ENCODE measurements around the gene WDSUB1. TPM values are rescaled to one million over a fixed set of nuclear protein-coding genes. Genes with fewer than 3 reads are reported as not detected.

WDSUB1 gene
- total and polyA plus RNA-seq, 2 of the 4 experiments (the other 2 are of a cell fraction) = 4.8 to 5.2 TPM

DNA sequence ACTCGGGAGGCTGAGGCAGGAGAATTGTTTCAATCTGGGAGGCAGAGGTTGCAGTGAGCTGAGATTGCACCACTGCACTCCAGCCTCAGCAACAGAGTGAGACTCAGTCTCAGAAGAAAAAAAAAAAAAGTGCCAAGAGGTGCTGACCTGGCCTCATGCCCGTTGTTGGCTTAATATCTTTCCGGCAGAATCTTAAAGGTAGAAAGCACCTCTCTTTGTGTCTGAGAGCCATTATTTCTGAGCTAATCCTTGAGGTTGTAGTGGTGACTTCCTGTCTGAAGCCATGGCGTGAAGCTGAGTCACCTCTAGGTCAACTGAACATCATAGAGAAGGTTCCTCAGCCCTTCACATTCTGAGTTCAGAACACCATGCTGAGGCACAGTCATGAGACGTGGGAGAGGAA lies 60.4 kb downstream of the WDSUB1 start:
- TF ChIP-seq, protein P1, sequence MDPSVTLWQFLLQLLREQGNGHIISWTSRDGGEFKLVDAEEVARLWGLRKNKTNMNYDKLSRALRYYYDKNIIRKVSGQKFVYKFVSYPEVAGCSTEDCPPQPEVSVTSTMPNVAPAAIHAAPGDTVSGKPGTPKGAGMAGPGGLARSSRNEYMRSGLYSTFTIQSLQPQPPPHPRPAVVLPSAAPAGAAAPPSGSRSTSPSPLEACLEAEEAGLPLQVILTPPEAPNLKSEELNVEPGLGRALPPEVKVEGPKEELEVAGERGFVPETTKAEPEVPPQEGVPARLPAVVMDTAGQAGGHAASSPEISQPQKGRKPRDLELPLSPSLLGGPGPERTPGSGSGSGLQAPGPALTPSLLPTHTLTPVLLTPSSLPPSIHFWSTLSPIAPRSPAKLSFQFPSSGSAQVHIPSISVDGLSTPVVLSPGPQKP (IDR thresholded peaks at IDR 0.05; ENCODE audit: borderline replicate concordance, low read depth, low read length) = no peak
- TF ChIP-seq RAD21 (IDR thresholded peaks at IDR 0.05; ENCODE audit: low read length) = no peak
- TF ChIP-seq CEBPB (IDR thresholded peaks at IDR 0.05; ENCODE audit: low read depth, low read length) = no peak
- TF ChIP-seq, protein P2, sequence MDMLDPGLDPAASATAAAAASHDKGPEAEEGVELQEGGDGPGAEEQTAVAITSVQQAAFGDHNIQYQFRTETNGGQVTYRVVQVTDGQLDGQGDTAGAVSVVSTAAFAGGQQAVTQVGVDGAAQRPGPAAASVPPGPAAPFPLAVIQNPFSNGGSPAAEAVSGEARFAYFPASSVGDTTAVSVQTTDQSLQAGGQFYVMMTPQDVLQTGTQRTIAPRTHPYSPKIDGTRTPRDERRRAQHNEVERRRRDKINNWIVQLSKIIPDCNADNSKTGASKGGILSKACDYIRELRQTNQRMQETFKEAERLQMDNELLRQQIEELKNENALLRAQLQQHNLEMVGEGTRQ (IDR thresholded peaks at IDR 0.05; ENCODE audit: low read depth, low read length) = no peak
- no peak for TF ChIP-seq CHD1 (IDR thresholded peaks at IDR 0.05; ENCODE audit: low read depth, low read length)
- no peak for TF ChIP-seq RCOR1 (IDR thresholded peaks at IDR 0.05; ENCODE audit: insufficient replicate concordance, low read length)
- no peak for TF ChIP-seq MAFK (IDR thresholded peaks at IDR 0.05; ENCODE audit: low read depth, low read length)
- no peak for TF ChIP-seq POLR2A (IDR thresholded peaks at IDR 0.05; ENCODE audit: low read depth, low read length)
- no peak for TF ChIP-seq NFE2L2 (IDR thresholded peaks at IDR 0.05; ENCODE audit: low read depth, low read length)
- H3K9me1 ChIP-seq (ENCODE audit: insufficient read depth, low read length) = peaks cover 5% of the 10 kb centered on the region; the same call in 1 of the 2 replicates
- H2BK5ac ChIP-seq (ENCODE audit: low read depth, low read length, poor library complexity, severe bottlenecking) = no peak overlapping the region
- H2BK120ac ChIP-seq (ENCODE audit: low read depth, low read length) = no peak overlapping the region
- DNase-seq (peak; percentile 52), ATAC-seq (ENCODE audit: low read depth) (peak; percentile 29; the same call in 1 of the 2 replicates)
- no peak overlapping the region for H4K5ac ChIP-seq (ENCODE audit: low read depth, low read length)
- H3K23ac ChIP-seq (ENCODE audit: low read depth, low read length) = no peak overlapping the region
- no peak overlapping the region for H2AK5ac ChIP-seq (ENCODE audit: low read depth, low read length)
- H3K36me3 ChIP-seq (ENCODE audit: control insufficient read depth, insufficient read depth, low read length) = peaks cover 62% of the 10 kb centered on the region
- no peaks in the 10 kb centered on the region for H3K27me3 ChIP-seq (ENCODE audit: control insufficient read depth, insufficient read depth, low read length)
- no peak overlapping the region for H4K8ac ChIP-seq (ENCODE audit: low read depth in 2 of 2, low read length in 2 of 2)
- no peak overlapping the region for H3K27ac ChIP-seq (ENCODE audit: insufficient read depth, low read length)
- no peak overlapping the region for H2BK20ac ChIP-seq (ENCODE audit: low read depth, low read length)
- H4K91ac ChIP-seq (ENCODE audit: insufficient read depth, low read depth, low read length) = no peak overlapping the region
- H3K18ac ChIP-seq (ENCODE audit: low read depth, low read length) = no peak overlapping the region
- H3K56ac ChIP-seq (ENCODE audit: extremely low read depth, insufficient read depth, low read length) = no peak overlapping the region
- BruUV-seq (replicated peaks) = no TSS peak
- H3K9ac ChIP-seq (ENCODE audit: low read depth, low read length) = no peak overlapping the region
- POLR2A ChIA-PET (ENCODE audit: unreplicated experiment) = no interaction called here
- H2AFZ ChIP-seq (replicated peaks; ENCODE audit: low read length, poor library complexity) = no peak overlapping the region
- H3K14ac ChIP-seq (replicated peaks; ENCODE audit: low read depth, low read length) = no peak overlapping the region
- no peak overlapping the region for H3K4me2 ChIP-seq (ENCODE audit: low read depth, low read length)
- H4K20me1 ChIP-seq (ENCODE audit: insufficient read depth, low read length) = no peaks in the 10 kb centered on the region; the same call in 1 of the 2 replicates
- H3K4ac ChIP-seq (ENCODE audit: low read depth, low read length) = no peak overlapping the region
- intact Hi-C loops (cut with micrococcal nuclease) (no loop called here), in situ Hi-C loops (cut with MboI; ENCODE audit: low sequenced_read_pairs) (no loop called here), dilution Hi-C loops (cut with HindIII; ENCODE audit: low sequenced_read_pairs, unreplicated experiment) (no loop called here)
- CTCF ChIA-PET = interaction anchor here (1.3 kb wide), 1 partner anchor 9 kb away, joined by 3 read pairs; no protein-coding TSS in a partner anchor
- no peaks in the 10 kb centered on the region; a peak in 1 of 4 replicates for H3K79me1 ChIP-seq (ENCODE audit: low read depth in 1 of 2, low read length in 2 of 2)
- H3K4me1 ChIP-seq (ENCODE audit: control insufficient read depth, insufficient read depth, low read length) = no peaks in the 10 kb centered on the region
- H3K4me3 ChIP-seq (ENCODE audit: insufficient read depth, low read depth, low read length) = no peak overlapping the region
- H3K9me3 ChIP-seq (ENCODE audit: control insufficient read depth, insufficient read depth, low read length) = no peaks in the 10 kb centered on the region
- no CpG with 5 or more reads among the region's 5 CpGs for WGBS, 2 experiments (ENCODE audit: extremely low coverage in 2 of 2, insufficient read length in 1 of 2)
- no peak overlapping the region for H2AK9ac ChIP-seq (replicated peaks; ENCODE audit: low read depth, low read length, poor library complexity)
- H2BK15ac ChIP-seq (ENCODE audit: low read depth, low read length) = no peak overlapping the region
